DMS153 (cell line): Measurements from ENCODE around the gene LGALS4.
"Not testable (repeated sequence)": the region's sequence is repeated elsewhere in the genome, so short reads cannot be mapped to it uniquely, and the experiment has no call there.

ENCODE experiments used
- DNase-seq: peaks from one replicate; lab custom pipeline; 2025; lab: John Stamatoyannopoulos, UW

LGALS4 gene

GRCh38 chr19:38821230-38821825 lies 8.6 kb upstream of the LGALS4 start:
- DNase-seq = not testable (repeated sequence)

- no peak for DNase-seq
These were observed 6.6 kb upstream of the LGALS4 start for GRCh38 chr19:38819231-38819920.

- DNase-seq = no peak
These were observed 4.3 kb upstream of the LGALS4 start for GRCh38 chr19:38817081-38817480.

GRCh38 chr19:38816131-38816750 lies 3.5 kb upstream of the LGALS4 start:
- DNase-seq = no peak

GRCh38 chr19:38815059-38816001 lies 2.6 kb upstream of the LGALS4 start:
- DNase-seq = no peak

- not testable (repeated sequence) for DNase-seq
These were observed 1.2 kb upstream of the LGALS4 start for GRCh38 chr19:38813932-38814331.

GRCh38 chr19:38813323-38813722 lies 578 bp upstream of the LGALS4 start:
- no peak for DNase-seq

- DNase-seq = no peak
These were observed 520 bp downstream of the LGALS4 start for GRCh38 chr19:38812009-38812840.

GRCh38 chr19:38809592-38810252 lies 3.0 kb downstream of the LGALS4 start:
- no peak for DNase-seq

GRCh38 chr19:38808741-38809140 lies 4.0 kb downstream of the LGALS4 start:
- DNase-seq = no peak

GRCh38 chr19:38807374-38808098 lies 5.2 kb downstream of the LGALS4 start:
- DNase-seq = not testable (repeated sequence)

GRCh38 chr19:38806371-38806770 lies 6.4 kb downstream of the LGALS4 start:
- DNase-seq = no peak

- DNase-seq = no peak
These were observed 7.6 kb downstream of the LGALS4 start for GRCh38 chr19:38805180-38805579.

GRCh38 chr19:38803543-38803942 lies 9.2 kb downstream of the LGALS4 start:
- no peak for DNase-seq

- DNase-seq = no peak
These were observed 11.2 kb downstream of the LGALS4 start for GRCh38 chr19:38801359-38802095.

- no peak for DNase-seq
These were observed 12.0 kb downstream of the LGALS4 start for GRCh38 chr19:38800577-38801347.

GRCh38 chr19:38799104-38799503 lies 13.6 kb downstream of the LGALS4 start:
- DNase-seq = no peak

- DNase-seq = not testable (repeated sequence)
These were observed 15.0 kb downstream of the LGALS4 start for GRCh38 chr19:38797781-38798180.

GRCh38 chr19:38796154-38796553 lies 16.6 kb downstream of the LGALS4 start:
- no peak for DNase-seq
